H1 (cell line): ENCODE measurements around the gene HK1. TPM values are rescaled to one million over a fixed set of nuclear protein-coding genes. Genes with fewer than 3 reads are reported as not detected.

Experiments
- CBX8 ChIP-seq: fragments of 300-800, 300-1000 bp; sonication (generic); IDR thresholded peaks from 2 replicates; pipeline ENCODE4 v1.7.1; 2016; ENCODE audit warnings: low read depth, low read length, borderline replicate concordance
- CHD1 ChIP-seq: IDR thresholded peaks from 2 replicates; pipeline ENCODE4 v1.6.1; 2012; ENCODE audit warnings: low read depth, low read length, improper control_type of control experiment
- CREB1 ChIP-seq: IDR thresholded peaks from 2 replicates; pipeline ENCODE4 v1.6.1; 2012; ENCODE audit warnings: inconsistent platforms
- POU5F1 ChIP-seq: IDR thresholded peaks from 2 replicates; pipeline ENCODE4 v1.6.1; 2011; ENCODE audit warnings: low read depth, mild to moderate bottlenecking, low read length, moderate library complexity
- TCF12 ChIP-seq: IDR thresholded peaks from 2 replicates; pipeline ENCODE4 v1.6.1; 2011; ENCODE audit warnings: low read depth, mild to moderate bottlenecking, low read length
- polyA plus RNA-seq, 7 experiments: library from polyadenylated mRNA; depleted of rRNA in 3 of 7; stranded (reverse) in 5 of 7; unstranded in 2 of 7; fragments of >200 nt in 5 of 7; fragments of 200-250 nt in 2 of 7; gene quantifications; 1 replicate in 5 of 7; 2 replicates in 1 of 7; 4 replicates in 1 of 7; pipeline versions ENCODE4 v1.2.1 to v1.2.3, GENCODE V29; 2011 to 2013; ENCODE audit warnings: missing spikeins in 2 of 7, mixed read lengths in 2 of 7
- total RNA-seq: library from RNA; stranded (reverse); fragmentation: NEBNext Ultra II Directional; extraction: Animal tissue kit (Norgen Biotek cat#: 25700); gene quantifications from 2 replicates; pipeline ENCODE4 v1.2.1, GENCODE V29; 2021

The HK1 gene
- total and polyA plus RNA-seq, 2 of the 8 experiments (the other 6 are each of a cell fraction or from before 2014, with no cell fraction given): 55.8 to 247 TPM

- TF ChIP-seq POU5F1 (no peak), CHD1 (no peak), TCF12 (no peak), CBX8 (no peak), CREB1 (no peak)
Measured at GRCh38 chr10:69434926-69435325, 156.6 kb downstream of the HK1 start (continued).
